Urothelium cell line (cell line): Measurements from ENCODE around the gene CAMK1.
"Not testable (repeated sequence)": the region's sequence is repeated elsewhere in the genome, so short reads cannot be mapped to it uniquely, and the experiment has no call there.

Experiments used
- DNase-seq: peaks from one replicate; pipeline ENCODE4 v3.0.0; 2011; ENCODE audit warnings: low spot score, mixed read lengths
- FAIRE-seq: peaks from 2 replicates; lab custom pipeline; 2011; peaks lifted over from hg19 to GRCh38; lab: Jason Lieb, UNC

Gene CAMK1

GRCh38 chr3:9778143-9779074, 8.7 kb upstream of the CAMK1 start:
- no peak for FAIRE-seq
- DNase-seq: no peak

GRCh38 chr3:9777694-9778021, 7.9 kb upstream of the CAMK1 start:
- FAIRE-seq (no peak), DNase-seq (no peak)

GRCh38 chr3:9776896-9777693, 7.3 kb upstream of the CAMK1 start:
- FAIRE-seq: no peak

GRCh38 chr3:9771007-9771406, 1.3 kb upstream of the CAMK1 start:
- not testable (repeated sequence) for FAIRE-seq, DNase-seq

More at GRCh38 chr3:9776896-9777693, 7.3 kb upstream of the CAMK1 start:
- DNase-seq: no peak

GRCh38 chr3:9770276-9770812, 597 bp upstream of the CAMK1 start:
- FAIRE-seq (no peak), DNase-seq (no peak)

- DNase-seq: no peak
- no peak for FAIRE-seq
These were observed 735 bp downstream of the CAMK1 start for GRCh38 chr3:9769012-9769411.

GRCh38 chr3:9768141-9768775, 1.5 kb downstream of the CAMK1 start:
- DNase-seq (no peak), FAIRE-seq (no peak)

GRCh38 chr3:9767418-9767817, 2.3 kb downstream of the CAMK1 start:
- DNase-seq (no peak), FAIRE-seq (no peak)

- no peak for DNase-seq
- FAIRE-seq: no peak
These were observed 3.9 kb downstream of the CAMK1 start for GRCh38 chr3:9765865-9766264.

GRCh38 chr3:9762871-9763270, 6.9 kb downstream of the CAMK1 start:
- DNase-seq: no peak
- no peak for FAIRE-seq

GRCh38 chr3:9761919-9762318, 7.8 kb downstream of the CAMK1 start:
- FAIRE-seq: no peak
- DNase-seq: no peak

- no peak for DNase-seq
- no peak for FAIRE-seq
These were observed 8.8 kb downstream of the CAMK1 start for GRCh38 chr3:9760779-9761505.

GRCh38 chr3:9757427-9757826, 12.3 kb downstream of the CAMK1 start:
- no peak for DNase-seq

GRCh38 chr3:9754678-9755077, 15.1 kb downstream of the CAMK1 start:
- DNase-seq: no peak
- no peak for FAIRE-seq

More at GRCh38 chr3:9757427-9757826, 12.3 kb downstream of the CAMK1 start:
- FAIRE-seq: no peak

GRCh38 chr3:9750556-9751411, 19.0 kb downstream of the CAMK1 start:
- DNase-seq (peak; percentile 30), FAIRE-seq (no peak)

- DNase-seq: peak; percentile 98
- FAIRE-seq: no peak
These were observed 19.8 kb downstream of the CAMK1 start, which contains the start of gene OGG1 for GRCh38 chr3:9749645-9750555. Gene OGG1, plus strand, starts transcription at chr3:9749952. Its CDS starts 335 bp downstream, at chr3:9750287.

GRCh38 chr3:9749296-9749644, 20.5 kb downstream of the CAMK1 start:
- DNase-seq (no peak), FAIRE-seq (no peak)

GRCh38 chr3:9748031-9748430, 21.7 kb downstream of the CAMK1 start:
- DNase-seq (no peak), FAIRE-seq (no peak)
